Activated CD4-positive, alpha-beta T cell treated with anti-CD3 and anti-CD28 coated beads, Interleukin-2, amount 50 U/mL, for 48 hours (primary cell): ENCODE data around the gene ACOT8.
A peak's percentile ranks its signal among the peaks of the same experiment; 100 is the strongest.
"Not testable (repeated sequence)": the region's sequence is repeated elsewhere in the genome, so short reads cannot be mapped to it uniquely, and the experiment has no call there.

Source experiments
- DNase-seq, 2 experiments: peaks; one replicate each; pipeline ENCODE4 v3.0.0-alpha.2; 2020

The ACOT8 gene

DNA sequence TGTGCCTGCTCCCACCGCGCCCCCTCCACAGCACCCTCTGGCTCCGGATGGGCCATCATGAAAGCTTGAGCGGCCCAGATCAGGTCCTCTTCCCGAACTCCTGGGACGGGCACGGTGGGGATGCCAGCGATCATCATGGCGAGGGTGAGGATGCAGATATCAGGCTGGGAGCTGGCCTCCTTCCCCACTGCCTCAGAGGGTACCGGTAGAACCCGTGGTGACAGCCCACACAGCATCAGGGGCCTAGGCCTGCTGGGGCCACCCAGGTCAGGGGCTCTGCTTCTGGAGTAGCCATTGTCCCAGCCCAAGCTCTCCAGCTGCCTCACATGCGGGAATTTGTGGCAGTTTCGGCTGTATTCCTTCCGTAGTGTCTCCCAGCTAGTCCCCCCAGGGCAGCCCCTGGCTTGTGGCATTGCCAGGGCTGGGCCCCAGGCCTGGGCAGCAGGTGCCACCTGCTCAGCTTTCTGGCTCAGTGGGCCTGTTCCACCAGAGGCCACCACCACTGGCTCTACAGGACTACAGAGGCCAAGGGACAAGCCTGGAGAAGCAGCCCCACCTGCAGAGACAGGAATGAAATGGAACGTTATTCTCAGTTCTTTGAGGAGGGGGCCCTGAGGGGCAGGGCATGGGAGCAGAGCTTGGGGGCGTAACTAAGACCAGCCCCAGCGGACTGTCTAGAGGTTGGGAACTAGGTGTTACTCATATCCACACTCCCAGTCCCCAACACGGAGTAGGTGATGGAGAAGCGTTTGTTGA lies 29.6 kb upstream of the ACOT8 start:
- DNase-seq, result no peak

GRCh38 chr20:45883100-45883469 lies 25.9 kb upstream of the ACOT8 start:
- DNase-seq, result no peak

DNA sequence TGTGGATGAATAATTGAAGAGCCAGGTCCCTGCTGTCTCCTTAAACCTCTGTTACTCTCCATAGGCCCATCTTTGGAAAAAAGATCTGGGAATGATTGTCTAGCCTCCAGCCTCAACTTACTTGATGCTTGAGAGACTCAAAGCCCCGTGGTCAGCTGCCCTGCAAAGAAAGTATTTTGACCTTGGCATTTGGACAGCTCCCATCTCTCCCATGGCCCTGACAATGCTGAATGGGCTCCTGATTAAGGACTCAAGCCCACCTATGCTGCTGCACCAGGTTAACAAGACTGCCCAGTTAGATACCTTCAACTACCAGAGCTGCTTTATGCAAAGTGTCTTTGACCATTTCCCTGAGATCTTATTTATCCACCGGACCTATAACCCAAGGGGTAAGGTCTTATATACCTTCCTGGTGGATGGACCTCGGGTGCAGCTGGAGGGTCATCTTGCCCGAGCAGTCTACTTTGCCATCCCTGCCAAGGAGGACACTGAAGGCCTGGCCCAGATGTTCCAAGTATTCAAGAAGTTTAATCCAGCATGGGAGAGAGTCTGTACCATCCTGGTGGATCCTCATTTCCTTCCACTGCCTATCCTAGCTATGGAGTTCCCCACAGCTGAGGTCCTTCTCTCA lies 25.4 kb upstream of the ACOT8 start:
- no peak for DNase-seq

- peak; percentile 100 for DNase-seq
These were observed 24.0 kb upstream of the ACOT8 start, which contains the start of gene ZSWIM1 for GRCh38 chr20:45880988-45881788. ZSWIM1 (plus strand) TSS chr20:45881227; CDS start chr20:45882593, 1,366 bp downstream.

DNA sequence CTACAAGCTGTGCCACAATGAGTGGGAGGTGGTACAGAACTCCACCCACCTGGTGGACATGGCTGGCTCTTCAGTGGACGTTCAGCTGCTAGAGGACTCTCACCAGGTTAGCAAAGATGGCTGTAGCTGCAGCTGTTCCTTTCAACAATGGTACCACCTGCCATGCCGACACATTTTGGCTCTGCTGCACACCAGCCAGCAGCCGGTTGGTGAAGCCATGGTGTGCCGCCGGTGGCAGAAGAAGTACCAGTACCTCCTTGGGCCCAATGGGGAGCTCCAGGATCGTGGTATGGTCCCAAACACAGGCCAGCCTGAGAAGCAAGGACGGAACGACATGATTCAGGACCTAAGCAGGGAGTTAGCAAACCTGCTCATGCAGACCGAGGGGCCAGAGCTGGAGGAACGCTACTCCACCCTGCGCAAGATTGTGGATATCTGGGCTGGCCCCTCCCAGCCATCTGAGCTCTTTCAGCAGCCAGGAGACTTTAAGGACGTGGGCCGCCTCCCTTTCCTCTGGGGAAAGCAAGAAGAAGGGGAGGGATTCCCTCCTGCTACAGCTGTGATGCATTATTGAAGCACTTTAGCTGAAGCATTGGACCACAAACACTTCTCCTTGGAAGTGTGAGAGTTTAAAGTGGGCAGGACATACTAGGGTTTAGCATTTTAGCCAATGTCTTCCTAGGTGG lies 21.0 kb upstream of the ACOT8 start:
- no peak for DNase-seq

DNA sequence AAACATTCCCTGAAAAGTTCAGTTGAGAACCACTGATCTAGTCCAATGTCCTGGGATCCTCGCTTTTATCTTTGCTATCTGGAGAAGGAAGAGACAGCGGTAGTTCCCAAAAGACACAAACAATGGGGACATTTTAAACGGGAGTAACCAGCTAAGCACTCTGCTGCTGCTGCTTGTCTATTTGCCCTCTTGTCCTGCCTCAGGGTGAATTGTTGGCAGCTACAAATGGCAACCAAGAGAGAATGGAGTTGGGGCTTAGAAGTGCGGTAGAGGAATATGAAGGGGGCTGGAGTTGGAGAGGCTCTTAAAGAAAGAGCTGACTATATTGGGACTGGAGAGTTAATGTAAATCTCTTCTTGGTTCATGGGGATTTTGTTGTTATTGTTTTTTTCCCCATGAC lies 17.4 kb upstream of the ACOT8 start:
- DNase-seq, result no peak

GRCh38 chr20:45874104-45874481 lies 16.9 kb upstream of the ACOT8 start:
- DNase-seq, result not testable (repeated sequence)

DNA sequence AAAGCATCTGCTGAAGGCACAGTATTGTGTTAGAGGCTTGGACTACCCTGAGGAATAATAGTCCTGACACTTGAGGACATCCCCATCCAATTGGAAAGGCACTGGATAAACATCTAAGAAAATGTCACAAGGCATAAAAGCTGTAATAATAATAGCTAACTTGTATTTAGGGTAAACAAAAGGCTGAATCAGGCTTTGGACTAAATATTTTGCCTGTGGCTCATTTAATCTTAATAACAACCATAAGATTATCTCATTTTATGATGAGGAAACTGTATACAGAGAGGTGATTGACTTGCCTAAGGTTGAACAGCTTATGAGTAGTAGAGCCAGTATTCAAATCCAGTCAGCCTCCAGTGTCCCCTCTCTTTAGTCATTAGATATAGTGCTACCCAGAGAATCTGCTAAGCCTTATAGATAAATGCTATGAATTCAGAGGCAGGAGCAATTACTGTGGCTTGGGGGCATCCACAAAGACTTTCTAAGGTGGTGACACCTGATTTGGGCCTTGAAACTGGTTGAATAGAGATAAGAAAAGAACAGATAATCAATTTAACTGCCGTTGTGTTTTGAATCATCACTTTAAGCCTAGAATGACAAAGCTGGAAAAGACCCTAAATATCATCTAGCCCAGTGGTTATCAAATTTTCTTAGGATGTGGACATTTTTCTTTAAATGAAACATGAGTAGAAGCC lies 16.4 kb upstream of the ACOT8 start:
- DNase-seq, result no peak

GRCh38 chr20:45872626-45873025 lies 15.4 kb upstream of the ACOT8 start:
- DNase-seq, result no peak

- no peak for DNase-seq
These were observed 10.6 kb upstream of the ACOT8 start for GRCh38 chr20:45867819-45868176.

GRCh38 chr20:45867136-45867818 lies 10.1 kb upstream of the ACOT8 start:
- DNase-seq, result no peak

GRCh38 chr20:45866454-45866853 lies 9.3 kb upstream of the ACOT8 start:
- no peak for DNase-seq

- no peak for DNase-seq
These were observed 6.6 kb upstream of the ACOT8 start for GRCh38 chr20:45863543-45864470.

DNA sequence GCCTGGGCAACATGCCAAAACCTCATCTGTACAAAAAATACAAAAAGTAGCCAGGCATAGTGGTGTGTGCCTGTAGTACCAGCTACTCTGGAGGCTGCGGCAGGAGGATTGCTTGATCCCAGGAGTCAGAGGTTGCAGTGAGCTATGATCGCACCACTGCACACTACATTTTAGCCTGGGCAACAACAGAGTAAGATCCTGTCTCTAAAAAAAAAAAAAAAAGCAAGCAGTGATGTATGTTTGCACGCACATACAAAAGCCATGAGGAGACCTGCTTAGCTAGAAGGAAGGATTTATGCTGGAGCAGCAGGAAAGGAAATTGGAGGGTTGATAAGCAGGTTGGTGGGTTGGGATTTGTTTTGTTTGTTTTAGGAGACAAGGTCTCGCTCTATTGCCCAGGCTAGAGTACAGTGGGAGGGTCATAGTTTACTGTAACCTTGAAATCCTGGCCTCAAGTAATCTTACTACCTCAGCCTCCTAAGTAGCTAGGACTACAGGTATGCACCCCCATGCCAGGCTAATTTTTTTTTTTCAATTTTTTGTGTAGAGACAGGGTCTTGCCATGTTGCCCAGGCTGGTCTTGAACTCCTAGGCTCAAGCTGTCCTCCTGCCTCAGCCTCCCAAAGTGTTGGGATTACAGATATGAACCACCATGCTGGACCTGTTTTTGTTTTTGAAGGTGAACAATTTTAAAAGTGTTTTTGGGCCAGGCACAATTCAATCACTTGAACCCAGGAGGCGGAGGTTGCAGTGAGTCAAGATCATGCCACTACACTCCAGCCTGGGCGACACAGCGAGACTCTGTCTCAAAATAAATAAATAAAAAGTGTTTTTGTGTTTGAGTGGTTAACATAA lies 4.3 kb upstream of the ACOT8 start:
- DNase-seq, result no peak

DNA sequence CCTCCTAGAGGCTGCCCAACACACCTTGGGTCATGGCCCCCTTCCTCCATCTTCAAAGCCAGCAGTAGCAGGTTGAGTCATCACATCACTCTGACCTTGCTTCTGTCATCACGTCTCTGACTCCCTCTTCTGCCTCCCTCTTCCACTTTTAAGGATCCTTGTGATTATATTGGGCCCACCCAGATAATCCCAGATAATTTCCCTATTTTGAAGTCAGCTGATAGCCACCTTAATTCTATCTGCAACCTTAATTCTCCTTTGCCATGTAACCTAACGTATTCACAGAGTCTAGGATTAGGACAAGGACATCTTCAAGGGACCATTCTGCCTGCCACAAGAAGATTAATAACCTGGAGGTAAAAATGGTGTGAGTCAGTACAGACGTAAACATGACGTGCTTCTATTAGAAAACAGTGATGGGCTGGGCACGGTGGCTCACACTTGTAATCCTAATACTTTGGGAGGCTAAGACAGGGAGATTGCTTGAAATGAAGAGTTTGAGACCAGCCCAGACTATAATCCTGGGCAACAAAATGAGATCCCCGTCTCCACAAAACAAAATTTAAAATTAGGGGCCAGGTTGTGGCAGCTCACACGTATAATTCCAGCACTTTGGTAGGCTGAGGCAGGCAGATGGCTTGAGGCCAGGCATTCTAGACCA lies 3.5 kb upstream of the ACOT8 start:
- no peak for DNase-seq

DNA sequence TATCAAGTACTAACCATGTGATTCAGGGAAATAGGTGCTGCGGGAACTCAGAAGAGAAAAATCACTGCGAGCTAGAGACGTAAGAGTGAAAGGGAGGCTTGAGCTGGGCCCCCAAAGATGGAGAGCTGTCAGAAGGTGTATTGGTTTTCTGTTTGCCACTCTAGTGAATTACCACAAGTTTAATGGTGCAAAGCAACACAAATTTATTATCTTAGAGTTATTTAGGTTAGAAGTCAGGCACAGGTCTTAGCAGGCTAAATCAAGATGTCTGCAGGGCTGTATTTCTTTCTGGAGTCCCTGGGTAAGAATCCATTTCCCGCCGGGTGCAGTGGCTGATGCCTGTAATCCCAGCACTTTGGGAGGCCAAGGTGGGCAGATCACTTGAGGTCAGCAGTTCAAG lies 2.7 kb upstream of the ACOT8 start:
- no peak for DNase-seq

GRCh38 chr20:45857882-45858216 lies 657 bp upstream of the ACOT8 start:
- DNase-seq, result peak; percentile 54 to 60

DNA sequence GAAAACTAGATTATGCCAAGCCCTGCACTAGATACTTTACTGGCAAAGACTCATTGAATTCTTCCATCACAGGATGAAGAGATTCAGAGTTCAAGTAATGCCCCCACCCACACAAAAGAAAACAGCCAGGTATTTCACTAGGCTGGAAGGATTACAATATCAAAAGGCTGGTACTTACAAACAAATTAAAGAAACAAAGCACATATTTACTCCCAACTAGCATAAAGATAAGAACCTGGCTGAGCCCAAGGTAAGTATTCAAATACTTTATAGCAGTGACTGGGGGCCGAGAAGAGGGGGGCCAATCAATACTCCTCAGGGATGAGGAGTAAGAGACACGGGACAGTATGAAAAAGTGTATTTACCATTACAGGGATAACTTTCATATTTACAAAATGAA lies 3.7 kb downstream of the ACOT8 start:
- no peak for DNase-seq

- no peak for DNase-seq
These were observed 4.9 kb downstream of the ACOT8 start for GRCh38 chr20:45852326-45852725.

GRCh38 chr20:45851501-45851900 lies 5.7 kb downstream of the ACOT8 start:
- DNase-seq, result no peak
